GM19455 (cell line): ENCODE results near the gene FABP1.

Source experiments
- ATAC-seq: cut with Tn5 transposase; IDR thresholded peaks from one replicate; pipeline ENCODE4 v1.9.1; 2021; ENCODE audit not compliant: unreplicated experiment

FABP1 gene

DNA sequence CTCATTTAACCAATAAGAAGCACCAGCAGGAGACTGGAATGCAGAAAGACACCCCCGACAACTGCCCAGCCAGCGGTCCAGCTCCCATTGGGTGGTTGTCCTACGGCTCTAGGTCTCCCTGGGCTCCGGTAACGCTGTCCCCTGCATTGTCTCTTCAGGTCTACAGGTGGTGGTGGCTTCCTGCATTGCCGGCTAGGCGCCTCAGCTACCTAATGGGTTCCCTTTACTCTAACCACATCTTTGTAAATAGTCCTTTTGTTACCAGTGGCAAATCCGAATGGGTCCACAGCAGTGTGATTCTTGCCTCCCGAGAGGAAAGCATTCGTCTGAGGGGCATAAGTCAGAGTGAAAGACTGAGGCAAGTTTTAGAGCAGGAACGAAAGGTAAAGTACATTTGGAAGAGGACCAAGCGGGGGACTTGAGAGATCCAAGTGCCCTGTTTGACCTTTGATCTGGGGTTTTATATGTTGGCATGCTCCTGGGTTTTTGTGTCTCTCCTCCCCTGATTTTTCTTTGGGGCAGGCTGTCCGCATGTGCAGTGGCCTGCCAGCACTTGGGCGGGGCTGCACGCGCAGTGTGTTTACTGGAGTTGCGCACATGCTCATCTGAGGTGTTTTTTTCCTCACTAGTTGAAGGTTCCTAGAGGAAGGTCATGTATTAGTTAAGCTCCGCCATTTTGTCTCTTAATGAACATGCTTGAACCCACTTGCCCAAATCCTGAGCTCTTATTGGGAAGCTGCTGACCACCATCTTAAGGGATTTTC lies 11.0 kb downstream of the FABP1 start:
- no peak for ATAC-seq

DNA sequence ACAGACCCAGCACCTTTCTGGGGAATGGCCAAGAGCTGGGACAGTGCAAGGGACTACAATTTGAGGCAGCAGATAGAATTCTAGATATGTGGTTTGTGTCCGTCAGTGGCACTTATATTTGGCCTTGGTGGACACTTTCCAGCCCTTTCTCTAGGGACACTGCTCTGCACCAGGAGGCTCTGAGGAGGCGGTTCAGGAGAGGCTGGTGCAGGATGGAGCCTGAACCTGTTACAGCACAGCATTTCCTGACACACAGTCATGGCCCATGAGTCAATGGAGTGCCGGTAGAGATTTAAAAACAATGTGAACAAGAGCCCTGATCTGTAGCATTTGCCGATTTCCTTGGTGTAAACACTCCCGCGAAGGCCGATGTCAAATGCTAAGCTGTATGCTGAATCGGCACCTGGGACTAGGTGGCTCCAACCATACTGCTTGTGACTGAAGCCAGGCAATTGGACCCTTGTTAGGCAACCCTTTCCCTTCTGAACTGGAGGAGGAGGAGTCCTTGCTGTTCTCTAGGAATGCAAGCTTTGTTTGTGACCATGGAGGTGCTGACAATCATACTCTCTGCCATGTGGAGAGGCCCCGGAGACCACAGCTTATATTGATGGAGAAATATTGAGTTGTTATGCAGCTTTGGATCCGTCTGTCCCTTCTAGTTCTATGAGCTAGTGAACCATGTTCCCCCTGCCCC lies 11.9 kb downstream of the FABP1 start:
- ATAC-seq, result no peak

GRCh38 chr2:88114889-88115288 lies 13.0 kb downstream of the FABP1 start:
- ATAC-seq, result no peak

GRCh38 chr2:88113069-88113468 lies 14.8 kb downstream of the FABP1 start:
- ATAC-seq, result no peak

DNA sequence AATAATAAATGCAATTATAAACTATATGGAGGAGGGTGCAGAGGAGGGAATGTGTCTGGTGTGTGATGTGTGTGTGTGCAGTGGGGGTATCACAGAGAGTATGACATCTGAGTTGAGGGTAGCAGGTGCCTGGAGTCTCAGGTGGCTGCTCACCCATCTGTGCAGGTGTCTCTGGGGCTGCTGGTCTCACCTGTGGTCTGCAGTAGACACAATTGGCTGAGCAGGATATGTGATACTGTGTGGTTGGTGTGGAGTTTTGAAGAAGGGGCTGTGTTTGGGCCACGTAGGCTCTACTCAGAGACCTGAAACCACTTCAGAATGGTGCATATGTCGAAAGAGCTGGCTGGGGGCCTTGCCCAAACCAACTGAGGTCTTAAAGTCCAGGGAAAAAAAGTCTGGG lies 17.0 kb downstream of the FABP1 start:
- ATAC-seq, result no peak

DNA sequence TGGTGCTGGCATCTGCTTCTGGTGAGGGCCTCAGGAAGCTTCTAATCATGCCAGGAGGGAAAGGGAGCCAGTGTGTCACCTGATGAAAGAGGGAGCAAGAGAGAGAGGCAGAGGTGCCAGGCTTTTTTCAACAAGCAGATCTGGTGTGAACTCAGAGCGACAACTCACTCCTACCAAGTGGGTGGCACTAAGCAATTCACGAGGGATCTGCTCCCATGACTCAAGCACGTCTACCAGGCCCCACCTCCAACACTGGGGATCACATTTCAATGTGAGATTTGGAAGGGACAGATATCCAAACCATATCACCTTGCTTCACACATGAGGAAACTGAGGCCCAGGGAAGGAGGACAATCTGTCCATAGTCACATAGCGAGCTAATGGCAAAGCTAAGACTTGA lies 19.1 kb downstream of the FABP1 start:
- ATAC-seq, result no peak

DNA sequence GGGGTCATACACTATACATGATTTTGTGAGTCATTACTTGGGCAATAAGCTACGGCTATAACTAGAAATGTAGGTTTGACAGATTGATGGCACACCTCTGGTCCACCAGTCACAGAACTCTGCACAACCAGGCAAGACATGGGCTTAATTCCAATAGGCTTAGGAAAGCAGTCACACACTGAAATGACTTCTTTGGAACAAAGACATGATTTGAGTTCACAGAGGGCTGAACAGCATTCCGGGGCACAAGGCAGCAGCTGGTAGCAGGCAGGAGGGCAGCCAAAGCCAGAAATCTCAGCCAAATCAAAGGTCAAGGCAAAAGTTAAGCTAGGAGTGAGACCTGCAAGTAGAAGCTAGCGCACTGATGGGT lies 27.4 kb downstream of the FABP1 start:
- no peak for ATAC-seq

- ATAC-seq, result no peak
These were observed 27.9 kb downstream of the FABP1 start for GRCh38 chr2:88099798-88100488.

GRCh38 chr2:88098558-88098900 lies 29.3 kb downstream of the FABP1 start:
- no peak for ATAC-seq

GRCh38 chr2:88097891-88098557 lies 29.8 kb downstream of the FABP1 start:
- ATAC-seq, result no peak

DNA sequence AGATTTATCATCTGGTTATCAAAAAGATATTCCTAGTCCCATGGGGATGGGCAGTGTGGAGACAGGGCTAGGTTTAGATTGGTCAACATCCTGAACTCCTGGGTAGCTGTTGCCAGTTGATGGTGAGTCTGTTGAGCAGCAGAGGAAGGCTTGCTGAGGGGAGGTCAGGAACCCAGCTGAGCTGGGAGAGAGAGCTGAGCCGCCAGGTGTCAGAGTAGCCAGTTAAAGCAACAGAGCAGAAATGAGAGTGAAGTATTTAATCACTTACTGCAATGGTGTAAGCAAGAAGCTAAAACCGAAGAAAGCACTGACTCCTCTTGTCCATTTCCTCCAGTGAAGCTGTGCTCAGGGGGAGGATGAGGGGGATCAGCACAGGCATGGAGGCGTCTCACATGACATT lies 30.7 kb downstream of the FABP1 start:
- ATAC-seq, result no peak

DNA sequence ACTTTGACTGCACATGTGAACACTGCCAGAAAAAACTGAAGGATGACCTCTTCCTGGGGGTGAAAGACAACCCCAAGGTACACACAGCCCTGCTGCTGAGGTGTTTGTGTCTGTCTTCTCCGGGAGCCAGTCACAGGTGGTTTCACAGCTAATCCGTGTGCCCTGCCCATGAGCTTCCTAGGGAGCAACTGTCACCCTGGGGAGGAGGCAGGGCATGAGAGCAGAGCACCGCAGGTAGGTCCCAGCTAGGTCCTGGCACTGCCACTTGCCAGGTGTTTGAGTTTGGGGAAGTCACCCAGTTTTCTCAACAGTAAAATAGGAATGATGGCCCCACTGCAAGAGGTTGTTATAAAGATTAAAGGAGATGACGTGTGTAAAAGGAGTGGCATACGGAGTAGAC lies 31.2 kb downstream of the FABP1 start:
- ATAC-seq, result no peak

GRCh38 chr2:88095022-88095421 lies 32.8 kb downstream of the FABP1 start:
- ATAC-seq, result no peak

- no peak for ATAC-seq
These were observed 35.1 kb downstream of the FABP1 start for GRCh38 chr2:88092773-88093172.

- ATAC-seq, result no peak
These were observed 35.9 kb downstream of the FABP1 start for GRCh38 chr2:88091943-88092342.

DNA sequence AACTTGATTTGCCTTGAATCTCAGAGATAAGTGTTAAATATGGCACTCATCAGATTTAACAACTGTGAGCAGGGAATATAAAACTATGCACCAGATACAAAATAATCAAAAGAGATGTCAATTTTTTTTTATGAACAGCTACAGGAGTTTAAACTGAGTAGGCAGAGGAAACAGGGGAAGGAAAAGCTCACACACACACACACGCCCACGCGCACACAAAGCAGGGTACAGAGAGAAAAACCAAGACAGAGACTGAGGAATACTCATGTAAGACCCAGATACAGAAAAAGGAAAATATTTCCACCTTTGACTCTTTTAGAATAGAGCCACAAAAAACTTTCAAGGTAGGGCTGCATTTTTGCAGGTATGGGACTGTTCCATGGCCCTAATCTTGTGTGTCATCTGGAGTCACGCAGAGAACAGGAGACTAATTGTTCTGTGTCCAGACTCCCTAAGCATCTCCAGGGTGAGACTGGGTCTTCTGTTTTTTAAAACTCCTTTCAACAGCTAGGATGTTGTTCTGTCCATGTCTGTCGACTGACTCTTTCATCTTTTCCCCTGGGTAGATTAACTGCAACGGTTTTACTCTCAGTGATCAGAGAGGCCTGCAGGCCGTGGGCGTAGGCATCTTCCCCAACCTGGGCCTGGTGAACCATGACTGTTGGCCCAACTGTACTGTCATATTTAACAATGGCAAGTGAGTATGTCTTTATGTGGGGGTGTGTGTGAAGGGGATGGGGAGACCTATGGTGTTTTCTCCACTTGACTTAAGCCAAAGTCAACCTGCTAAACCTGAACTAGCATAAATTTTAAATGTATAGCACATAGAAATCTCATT lies 37.2 kb downstream of the FABP1 start:
- no peak for ATAC-seq

DNA sequence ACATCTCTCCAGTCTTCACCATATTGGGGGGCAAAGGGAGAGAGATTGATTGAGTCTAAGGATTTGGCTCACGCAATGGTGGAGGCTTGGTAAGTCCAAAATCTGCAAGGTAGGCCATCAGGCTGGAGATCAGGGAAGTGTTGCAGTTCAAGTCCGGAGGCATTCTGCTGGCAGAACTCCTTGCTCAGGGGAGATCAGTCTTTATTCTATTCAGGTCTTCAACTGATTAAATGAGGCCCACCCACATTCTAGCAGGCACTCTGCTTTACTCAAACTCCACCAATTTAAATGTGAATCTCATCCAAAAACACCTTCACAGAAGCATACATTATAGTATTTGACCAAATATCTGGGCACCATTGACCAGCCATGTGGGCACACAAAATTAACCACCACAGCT lies 38.9 kb downstream of the FABP1 start:
- no peak for ATAC-seq

DNA sequence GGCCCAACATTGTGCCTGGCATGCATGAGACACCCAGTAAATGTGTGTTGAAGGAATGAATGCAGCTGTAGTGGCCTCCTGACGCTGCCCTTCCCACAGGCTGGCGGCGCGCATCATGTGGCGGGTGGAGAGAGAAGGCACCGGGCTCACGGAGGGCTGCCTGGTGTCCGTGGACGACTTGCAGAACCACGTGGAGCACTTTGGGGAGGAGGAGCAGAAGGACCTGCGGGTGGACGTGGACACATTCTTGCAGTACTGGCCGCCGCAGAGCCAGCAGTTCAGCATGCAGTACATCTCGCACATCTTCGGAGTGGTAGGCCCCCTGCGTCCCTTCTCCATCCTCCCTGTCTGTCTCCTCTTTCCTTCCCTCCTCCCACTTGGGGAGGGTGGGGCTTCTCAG lies 40.1 kb downstream of the FABP1 start:
- ATAC-seq, result no peak

DNA sequence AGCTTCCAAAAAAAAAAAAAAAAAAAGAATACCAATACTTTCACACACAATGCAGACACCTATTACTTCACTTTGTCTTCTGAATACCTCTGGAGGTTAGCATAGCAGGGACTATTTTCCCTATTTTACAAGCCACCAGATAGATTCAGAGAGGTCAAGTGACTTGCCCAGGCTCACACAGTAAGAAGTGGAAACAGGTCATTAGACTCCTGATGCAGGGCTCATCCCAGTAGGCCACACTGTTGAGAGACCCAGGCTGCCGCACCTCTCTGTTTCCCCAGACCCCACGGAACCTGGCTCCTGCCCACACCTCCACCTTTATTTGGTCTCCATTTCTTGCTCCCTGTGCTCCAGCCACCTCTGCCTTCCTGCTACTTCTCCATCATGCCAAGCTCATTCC lies 40.8 kb downstream of the FABP1 start:
- no peak for ATAC-seq

DNA sequence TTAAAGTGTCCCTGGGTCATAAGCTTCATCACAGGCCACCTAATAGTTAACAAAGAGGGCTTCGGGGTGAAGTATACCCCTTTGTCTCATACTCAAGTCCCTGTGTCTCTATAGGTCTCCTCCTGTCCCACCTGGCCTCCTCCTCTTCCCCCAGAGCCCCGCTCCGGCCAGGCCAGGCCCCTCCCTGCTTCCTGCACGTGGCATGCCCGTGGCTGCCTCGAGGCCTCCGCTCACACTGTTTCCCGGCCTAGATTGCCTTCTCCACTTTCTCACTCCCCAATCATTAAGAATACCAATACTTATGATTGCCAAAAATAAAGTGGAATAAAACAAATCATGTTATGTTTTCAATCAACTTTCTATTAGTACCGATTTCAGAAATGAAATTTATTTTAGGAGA lies 41.5 kb downstream of the FABP1 start:
- no peak for ATAC-seq

DNA sequence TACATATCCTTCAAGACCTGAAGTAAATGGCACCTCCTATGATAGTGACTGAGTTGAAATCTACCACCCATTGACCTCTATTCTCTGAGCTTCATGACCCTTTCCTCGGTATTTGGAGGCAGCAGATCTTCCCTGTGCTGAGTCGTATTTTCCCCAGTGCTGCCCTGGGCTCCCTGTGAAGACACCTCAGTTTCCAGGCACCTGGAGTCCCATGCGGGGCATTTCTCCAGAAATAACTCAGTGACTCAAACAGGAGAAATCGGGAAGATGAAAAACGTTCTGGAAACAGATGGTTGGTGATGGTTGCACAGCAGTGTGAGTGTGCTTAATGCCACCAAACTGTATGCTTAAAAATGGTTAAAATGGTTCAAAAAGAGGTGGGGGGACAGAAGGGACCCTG lies 42.3 kb downstream of the FABP1 start:
- no peak for ATAC-seq
